HG02840 (cell line): Measurements from ENCODE around the gene DUS1L.

ENCODE experiments used
- ATAC-seq: cut with Tn5 transposase; IDR thresholded peaks from one replicate; pipeline ENCODE4 v1.9.1; 2021; ENCODE audit warnings: mild to moderate bottlenecking, moderate library complexity, moderate number of reproducible peaks; ENCODE audit not compliant: unreplicated experiment, low FRiP score

Gene DUS1L

DNA sequence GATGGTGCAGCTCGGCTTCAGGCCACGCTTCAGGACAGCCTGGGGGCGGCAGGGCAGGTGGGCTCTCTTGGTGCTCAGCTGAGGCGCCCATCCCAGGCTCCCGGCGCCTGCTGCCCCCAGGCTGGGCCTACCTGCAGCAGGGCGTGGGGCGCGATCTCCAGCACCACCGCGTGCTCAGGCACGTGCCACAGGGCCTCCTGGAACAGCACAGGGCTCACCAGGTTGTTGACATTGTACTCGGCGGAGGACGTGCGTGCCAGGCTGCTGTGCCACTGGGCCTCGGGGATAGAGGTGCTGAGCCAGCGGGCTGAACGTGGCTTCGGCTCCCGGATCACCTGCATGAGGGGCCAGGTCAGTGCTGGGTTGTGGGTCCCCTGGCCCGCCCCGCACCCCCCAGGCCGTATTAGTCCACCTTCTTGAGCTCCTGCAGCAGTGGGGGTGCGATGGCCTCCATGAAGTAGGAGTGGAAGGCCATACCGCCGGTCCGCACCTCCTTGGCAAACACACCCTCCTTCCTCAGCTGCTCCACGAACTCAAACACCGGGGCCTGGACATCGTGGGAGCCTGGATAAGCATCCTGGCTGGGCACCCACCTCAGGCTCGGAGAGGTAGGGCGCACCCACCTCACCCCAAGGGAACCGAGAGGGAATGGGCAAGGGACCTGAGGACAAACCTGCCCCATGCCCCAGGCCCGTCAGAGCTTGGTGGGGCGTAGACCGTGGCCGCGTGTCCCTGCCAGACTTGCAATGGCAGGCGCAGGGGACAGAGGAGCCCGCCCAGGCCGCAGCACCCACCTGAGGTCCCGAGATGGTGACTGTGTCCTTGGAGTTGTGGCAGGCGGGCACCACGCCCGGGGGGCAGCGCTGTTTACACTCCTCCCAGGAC, 23.5 kb upstream of the DUS1L start:
- ATAC-seq = no peak

DNA sequence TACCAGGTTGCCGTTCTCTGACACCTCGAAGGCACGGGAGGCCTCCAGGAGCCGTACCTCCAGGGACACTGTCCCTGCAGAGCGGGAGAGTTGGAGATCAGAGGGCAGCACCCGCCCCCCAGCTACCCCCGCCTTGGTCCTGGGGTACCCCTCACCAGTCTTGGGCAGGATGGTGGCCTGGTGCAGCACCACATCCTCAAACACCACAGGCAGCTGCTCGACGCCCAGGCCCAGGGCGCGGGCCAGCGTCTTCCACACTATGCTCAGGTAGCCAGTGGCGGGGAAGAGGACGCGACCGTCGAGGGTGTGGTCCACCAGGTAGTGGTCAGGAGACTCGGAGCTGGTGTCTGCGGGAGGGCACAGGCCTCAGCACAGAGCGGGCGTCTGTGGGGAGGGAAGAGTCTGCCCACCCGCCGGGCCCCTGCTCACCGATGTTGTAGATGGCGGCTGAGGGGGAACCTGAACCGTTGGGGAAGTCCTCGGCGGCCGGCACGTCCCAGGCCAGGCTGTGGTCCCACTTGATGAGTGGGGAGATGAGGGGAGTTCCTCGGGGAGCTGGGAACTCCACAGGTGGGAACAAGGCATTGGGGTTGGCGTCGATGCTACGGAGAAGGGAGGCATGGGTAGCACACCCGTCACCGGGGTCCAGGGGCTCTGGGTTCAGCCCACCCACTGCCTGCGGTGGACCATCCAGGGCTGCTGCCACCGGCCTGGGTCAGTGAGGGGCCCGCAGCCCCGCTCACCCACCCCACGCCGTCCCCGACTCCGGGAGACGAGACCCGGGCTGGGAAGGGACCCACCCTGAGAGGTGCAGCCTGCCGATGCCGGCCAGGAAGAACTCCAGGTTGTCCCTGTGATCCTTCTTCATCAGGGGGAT, 22.6 kb upstream of the DUS1L start:
- ATAC-seq = no peak

DNA sequence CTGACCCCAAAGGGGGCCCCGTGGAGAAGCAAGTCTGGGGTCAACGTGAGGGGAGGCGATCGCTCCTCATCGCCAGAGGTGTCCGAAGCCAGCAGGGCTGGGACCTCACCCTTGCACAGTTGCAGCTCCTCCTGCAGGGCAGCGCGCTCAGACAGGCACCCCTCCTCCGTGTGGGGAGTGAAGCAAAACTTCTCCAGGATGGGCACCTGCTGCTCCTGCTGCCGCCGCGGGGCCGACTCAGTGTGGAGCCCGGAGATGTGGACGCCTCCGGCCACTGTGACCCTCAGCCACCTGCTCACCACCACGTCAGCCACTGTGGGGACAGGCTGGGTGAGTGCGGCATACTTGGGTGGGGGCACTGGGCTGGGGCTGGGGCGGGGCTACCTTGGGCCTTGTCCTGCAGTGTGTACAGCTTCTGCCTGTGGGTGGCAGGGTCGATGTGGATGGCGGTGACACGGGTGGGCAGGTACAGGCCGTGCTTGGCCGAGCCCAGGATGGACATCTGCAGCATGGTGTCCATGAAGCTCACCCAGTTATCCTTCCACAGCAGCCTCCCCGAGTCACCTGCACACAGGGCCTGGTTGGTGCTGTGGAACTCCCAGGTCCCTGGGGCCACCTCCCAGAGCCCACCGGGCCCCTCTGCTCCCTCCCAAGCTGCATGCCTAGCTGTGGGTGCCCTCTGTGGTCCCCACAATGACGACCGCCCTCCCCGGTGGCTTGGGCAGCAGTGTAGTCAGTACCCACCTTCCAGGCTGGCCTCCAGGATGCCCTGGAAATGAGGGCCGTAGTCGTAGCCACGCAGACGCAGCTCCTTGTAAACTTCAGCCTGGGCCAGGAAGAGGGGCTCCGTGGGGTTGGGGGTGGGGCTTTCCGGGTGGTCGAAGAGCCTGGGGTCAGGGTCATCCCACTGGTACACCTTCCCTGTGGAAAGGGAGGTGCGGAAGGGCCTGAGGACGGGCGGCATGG, 21.6 kb upstream of the DUS1L start:
- no peak for ATAC-seq

DNA sequence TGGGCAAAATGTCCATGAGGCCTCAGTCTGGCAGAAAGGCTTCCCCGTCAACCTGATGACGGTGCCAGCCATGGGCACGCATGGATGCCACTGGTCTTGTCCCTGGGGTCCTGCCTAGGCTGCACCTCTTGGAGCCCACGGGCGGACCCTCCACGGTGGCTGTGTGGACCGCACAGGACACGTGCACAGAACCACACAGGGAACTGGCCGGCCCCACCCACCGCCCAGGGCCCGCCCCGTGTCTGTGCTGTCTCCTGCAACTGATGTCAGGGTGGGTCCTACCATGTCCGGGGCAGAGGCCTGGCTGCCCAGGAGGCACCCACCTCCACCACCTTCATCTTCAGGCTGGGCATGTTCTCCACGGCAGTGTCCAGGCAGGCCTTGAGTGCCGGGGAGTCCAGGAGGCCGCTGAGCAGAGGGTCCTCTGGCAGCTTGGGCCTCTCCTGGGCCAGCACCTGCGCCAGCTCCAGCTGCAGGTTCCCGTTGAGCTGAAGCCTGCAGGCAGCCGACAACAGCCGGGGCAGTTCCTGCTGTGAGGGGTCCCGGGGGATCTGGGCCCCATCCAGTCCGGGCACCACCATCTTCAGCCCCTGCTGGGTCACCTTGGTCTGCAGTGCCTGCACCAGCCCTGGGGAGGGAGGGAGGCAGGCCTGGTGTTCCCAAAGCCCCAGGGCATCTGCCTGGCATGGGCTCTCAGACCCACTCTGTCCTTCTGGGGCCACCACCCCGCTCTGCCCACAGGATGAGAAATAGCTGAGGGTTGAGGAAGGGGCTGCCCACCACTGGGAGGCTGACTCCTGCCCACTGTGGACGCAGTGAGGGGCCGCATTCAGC, 20.5 kb upstream of the DUS1L start:
- ATAC-seq = no peak

DNA sequence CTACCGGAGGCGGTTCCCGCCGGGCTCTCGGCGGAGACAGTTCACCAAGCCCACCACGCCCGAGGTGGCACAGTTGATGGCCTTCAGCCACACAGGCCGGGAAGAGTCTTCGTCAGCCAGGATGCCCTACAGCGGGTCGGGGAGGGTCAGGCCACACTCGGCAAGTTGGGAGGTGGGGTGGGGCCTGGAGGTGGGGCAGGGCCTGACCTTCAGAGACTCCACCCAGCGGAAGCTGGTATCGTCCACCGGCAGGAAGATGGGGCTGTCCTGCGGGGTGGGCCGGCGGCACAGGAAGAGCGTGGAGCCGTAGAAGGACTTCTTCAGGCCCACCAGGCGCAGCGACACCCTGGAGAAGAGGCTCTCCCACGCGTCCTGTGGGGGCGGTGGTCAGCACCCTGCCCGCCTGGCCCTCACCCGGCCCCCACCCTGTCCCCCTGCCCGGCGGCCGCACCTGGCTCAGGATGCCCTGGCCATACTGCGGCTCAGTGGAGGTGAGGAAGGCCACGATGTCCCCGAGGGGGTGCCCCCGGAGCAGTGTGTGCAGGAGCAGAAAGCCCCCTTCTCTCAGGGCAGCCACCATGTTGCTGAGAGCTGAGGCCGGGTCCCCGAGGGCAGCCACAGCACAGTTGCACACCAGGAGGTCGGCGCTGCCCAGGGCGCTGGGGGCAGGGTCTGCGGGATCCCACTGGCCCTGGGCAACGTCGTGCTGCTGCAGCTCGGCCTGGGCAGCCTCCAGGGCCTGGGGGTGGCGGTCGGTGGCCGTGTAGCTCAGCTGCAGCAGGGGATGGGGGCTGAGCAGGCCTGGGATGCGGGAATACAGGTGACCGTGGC, 19.6 kb upstream of the DUS1L start:
- ATAC-seq = no peak

DNA sequence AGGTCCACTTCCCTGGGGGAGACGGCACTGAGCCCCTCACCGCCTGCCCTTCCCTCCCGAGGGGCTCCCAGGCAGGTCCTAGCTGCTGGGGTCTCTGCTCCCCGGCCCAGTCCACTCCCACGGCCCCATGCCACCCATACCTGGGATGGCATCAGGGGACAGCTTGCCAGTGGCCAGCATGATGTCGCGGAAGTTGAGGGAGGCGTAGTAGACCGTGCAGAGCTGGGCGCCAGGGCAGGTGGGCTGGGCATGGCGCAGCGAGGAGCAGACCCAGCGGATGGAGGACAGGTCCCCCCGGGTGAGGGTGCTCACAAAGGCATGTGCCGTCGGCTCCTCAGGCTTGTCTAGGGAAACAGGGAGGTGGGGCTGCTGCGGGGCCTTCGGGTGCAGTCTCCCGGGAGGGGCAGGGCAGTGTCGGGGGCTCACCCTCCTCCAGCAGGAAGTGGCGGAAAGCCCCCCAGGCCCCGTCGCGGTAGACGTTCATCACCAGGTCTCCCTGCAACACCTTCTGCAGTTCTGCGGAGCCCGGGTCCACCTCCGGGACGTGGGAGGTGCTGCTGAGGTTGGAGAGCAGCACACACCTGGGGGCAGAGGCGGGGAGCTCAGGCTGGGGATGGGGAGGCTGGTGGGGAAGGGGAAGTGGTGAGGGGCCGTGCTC, 18.9 kb upstream of the DUS1L start:
- ATAC-seq = no peak

DNA sequence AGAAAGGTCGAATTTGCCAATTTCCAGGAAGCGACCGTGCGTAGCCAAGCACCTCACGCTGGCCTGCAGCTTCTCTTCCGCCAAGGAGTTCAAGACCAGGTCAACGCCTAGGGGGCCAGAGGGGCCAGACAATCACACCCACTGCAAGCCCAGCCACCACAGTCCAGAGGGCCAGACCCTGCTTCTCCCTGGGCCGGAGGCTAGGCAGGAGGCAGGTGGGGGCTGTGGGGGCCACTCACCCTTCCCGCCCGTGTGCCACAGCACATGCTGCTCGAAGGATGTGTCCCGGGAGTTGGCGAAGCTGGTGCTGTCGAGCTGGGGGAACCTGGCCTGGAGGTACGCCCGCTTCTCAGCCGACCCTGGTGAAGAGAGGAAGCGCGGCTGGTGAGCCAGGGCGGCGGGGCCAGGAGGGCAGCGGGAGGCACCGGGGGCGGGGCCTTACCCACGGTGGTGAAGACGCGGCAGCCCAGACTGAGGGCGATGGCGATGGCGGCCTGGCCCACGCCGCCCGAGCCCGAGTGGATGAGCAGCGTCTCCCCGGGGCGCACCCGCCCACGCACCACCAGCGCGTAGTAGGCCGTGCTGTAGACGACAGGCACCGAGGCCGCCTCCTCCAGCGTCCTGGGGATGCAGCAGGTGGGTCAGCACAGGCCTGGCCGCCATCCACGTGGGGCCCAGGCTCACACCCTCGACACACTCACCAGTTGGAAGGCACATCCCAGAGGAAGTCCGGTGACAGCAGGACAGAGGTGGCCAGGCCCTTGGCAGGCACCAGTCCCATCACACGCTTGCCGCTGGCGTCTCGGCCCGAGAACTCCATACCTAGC, 18.1 kb upstream of the DUS1L start:
- ATAC-seq = no peak

DNA sequence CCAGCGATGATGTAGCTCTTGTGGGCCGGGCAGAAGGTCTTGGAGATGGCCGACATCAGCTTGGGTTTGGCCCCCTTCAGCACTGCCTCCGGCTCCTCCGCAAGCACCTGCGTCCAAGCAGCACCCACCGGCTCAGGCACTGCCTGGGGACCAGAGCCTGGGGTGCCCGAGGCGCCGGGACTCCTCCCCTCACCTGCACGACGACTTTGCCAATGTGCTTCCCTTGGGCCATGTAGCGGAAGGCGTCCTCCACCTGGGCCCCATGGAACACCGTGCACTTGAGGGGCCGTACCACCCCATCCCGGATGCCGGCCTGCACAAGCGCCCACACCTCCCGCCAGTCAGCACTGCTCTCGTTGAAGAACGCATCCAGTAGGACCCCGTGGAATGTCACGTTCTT, 17.4 kb upstream of the DUS1L start:
- no peak for ATAC-seq

DNA sequence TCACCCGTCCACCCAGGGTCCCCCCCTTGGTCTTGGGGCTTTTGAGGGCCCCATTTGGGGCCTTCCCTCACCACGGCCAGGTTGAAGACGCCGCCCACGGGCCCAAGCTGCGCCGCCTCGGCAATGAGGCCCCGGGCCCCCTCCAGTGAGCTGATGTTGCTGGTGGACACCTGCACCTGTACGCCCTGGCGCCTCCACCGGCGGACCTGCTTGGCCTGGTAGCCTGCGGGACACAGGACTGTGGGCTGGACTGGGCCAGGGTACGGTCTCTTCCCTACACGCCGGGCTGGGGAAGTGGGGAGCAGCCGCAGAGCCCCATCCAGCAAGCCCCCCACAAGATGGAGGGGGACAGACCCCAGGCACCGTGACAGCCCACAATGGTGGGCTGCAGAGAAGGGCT, 16.9 kb upstream of the DUS1L start:
- no peak for ATAC-seq

DNA sequence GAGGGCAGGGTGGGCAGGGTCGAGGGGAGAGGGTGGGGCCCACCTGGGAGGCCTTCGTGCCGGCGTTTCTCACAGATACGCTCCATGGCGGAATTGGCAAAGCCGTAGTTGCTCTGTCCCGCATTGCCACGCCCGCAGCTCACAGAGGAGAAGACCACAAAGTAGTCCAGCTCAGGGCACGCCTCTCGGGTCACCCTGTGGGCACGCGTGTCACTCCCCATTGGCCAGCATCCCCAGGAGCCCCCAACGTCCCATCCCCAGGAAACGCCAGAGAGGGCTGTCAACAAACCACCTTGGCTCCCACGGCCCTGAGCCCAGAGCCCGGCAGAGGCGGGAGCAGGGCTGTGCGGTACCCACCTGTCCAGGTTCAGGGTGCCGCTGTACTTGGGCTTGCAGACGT, 16.4 kb upstream of the DUS1L start:
- no peak for ATAC-seq

DNA sequence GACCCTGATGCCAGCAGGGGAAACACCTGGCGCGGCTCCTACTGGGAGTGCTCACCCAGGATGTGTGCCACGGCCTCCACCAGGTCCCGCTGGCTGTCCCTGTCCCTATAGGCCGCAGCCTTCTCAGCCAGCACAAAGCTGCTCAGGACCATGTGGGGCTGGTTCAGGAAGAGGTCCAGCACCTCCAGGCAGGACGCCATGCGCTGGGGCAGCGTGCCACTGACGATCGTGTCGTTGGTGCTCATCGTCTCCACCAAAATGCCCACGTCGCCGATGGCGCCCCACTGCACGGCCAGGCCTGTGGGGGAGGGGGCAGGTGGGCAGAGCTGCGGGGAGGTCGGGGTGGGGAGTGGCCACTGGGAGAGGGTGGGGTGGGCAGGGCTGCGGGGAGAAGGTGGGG, 15.9 kb upstream of the DUS1L start:
- ATAC-seq = no peak

DNA sequence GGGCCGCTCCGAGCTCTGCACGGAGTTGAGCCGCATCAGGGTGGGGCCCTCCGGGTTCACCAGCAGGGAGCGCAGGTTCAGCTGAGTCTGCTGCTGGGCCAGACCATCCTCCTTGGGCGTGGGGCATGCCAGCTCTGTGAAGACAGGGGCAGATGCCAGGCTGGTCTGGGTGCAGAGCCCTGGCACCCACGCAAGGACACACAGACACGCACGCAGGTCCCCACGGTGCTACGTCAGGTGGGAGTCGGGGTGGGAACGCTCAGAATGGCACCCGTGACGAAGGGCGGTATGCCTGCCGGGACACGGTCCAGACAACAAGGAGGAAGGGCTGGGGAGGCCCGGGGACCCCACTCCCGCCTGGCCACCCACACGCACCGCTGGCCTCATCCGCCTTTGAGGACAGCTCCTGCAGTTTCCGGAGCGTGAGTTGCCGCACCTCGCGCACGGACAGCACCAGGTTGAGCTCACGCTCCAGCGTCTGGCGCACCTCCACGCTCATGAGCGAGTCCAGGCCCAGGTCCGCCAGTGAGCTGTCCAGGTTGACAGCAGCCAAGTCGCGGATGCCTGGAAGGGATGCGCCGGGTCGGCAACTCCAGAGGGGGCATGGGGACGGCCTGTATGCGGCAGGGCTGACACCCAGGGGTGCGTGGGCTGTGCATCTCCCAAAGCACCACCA, 15.3 kb upstream of the DUS1L start:
- ATAC-seq = no peak

DNA sequence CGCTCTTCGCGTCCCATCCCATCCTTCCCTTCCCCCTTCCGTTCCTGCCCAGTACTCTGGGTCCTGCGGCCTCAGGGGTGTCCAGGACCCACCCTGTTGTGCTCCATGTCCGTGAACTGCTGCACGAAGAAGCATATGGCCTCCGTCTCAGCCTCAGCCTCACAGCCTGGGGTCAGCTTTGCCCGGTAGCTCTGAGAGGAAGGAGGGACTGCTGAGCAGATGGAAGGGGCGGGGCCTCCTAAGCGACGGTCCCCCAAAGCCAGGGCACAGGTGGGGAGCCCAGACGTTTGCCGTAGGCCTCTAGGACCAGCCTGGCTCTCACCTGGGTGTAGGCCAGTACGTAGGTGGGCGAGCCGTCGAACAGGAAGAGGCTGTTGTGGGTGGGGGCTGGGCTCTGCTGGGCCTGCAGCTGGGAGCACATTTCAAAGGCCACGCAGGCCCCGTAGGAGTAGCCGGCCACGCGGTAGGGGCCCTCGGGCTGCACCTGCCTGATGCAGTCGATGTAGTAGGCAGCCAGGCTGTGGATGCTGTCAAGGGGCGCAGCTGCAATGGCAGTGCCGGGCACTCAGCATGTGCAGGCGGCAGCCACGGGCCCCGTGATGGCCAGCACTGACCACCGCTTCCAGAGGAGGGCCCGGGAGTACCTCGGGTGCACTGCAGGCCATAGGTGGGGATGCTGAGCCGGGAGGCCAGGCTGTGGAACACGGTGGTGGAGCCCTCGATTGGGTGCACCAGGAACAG, 14.6 kb upstream of the DUS1L start:
- no peak for ATAC-seq

DNA sequence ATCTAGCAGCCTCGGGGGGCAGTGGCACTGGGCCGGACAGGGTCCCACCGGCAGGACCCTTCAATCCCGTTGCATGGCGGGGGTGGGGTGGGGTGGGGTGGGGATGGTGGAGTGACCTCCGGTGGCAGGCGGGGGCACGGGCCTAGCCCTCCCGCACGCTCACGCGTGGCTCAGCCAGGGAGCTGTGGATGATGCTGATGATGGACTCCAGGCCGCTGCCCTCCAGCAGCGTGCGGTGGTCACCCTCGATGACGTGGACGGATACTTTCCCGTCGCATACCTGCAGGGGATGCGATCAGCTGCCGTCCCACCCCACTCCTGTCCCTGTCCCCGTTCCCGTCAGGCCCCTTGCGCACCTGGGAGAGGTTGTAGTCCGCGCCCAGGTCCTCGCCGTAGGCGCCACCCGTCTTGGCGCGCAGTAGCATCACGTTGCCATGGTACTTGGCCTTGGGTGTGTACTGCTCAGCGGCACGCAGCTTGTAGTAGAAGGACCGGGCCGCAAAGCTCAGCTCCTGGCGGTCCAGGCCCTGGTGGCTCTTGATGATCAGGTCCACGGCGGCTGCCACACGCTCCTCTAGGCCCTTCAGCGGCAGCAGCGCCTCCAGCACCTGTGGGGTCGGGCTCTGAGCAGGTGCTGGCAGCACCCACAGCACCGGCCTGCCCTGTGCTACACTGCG, 13.5 kb upstream of the DUS1L start:
- ATAC-seq = no peak

DNA sequence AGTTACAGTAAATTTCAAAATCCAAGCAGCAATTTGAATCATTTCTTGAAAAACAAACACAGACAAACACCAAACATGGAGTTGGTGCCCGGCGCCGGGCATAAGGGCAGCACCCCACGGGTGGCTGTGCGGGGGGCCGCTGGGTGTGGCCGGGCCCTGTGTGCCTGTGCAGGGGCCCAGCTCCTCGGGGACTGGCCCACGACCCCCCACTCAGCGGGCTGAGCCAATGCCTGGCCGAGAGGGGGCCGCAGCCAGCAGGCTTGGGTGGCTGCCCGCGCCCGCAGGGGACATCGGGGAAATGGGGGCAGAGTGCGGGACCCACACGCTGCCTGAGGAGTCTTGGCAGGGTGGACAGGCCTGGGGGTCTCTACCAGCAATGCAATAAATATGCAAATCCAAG, 12.8 kb upstream of the DUS1L start:
- no peak for ATAC-seq
